ENCODE data around the gene TDRD10.

Gene TDRD10

DNA sequence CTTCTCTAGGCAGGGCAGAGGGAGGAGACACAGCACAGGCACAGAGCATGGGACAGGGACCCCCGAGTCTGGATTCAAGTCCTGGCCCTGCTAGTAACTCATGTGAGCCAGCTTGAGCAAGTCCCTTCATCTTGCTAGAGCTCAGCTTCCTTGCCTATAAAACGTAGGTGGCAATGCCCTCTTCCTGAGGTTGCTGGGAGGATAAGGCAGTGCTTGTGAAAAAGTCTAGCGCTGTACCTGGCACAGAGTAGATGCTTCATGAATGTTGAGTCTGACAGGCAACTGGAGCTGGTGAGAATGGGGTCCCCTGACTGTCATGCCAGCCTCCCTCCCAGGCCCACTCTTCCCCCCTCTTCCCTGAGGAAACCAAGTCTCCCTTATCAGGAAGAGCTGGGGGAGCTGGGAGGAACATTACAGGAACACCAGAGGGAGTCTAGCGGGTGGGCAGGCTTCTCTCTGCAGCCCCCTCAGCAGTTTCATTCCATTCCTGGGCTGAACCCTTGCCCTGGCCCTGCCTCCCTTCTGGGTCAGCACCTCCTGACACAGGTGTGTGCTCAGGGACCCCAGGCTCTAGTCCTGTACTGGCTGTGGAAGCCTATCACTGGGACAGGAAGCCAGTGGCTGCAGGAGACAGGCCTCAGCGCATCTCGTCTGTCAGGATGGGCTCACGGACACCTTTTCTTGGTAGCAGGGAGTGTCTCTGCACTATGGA lies 75.5 kb downstream of the TDRD10 start:
- TF ChIP-seq TCF12 (IDR thresholded peaks at IDR 0.05; ENCODE audit: low read depth) (no peak), NFIC (IDR thresholded peaks at IDR 0.05) (no peak), CREB1 (IDR thresholded peaks at IDR 0.05; ENCODE audit: low read depth) (no peak), FOXM1 (IDR thresholded peaks at IDR 0.05; ENCODE audit: borderline replicate concordance, low read depth) (no peak), RAD21 (IDR thresholded peaks at IDR 0.05; ENCODE audit: low read depth) (no peak), TEAD4 (IDR thresholded peaks at IDR 0.05) (no peak), EGR1 (IDR thresholded peaks at IDR 0.05) (no peak), YY1 (IDR thresholded peaks at IDR 0.05; ENCODE audit: low read depth) (no peak), TAF1 (IDR thresholded peaks at IDR 0.05; ENCODE audit: low read depth) (no peak), ZBTB7A (IDR thresholded peaks at IDR 0.05; ENCODE audit: low read depth) (no peak), EP300 (IDR thresholded peaks at IDR 0.05; ENCODE audit: borderline replicate concordance) (no peak)
- TF ChIP-seq, protein P1, sequence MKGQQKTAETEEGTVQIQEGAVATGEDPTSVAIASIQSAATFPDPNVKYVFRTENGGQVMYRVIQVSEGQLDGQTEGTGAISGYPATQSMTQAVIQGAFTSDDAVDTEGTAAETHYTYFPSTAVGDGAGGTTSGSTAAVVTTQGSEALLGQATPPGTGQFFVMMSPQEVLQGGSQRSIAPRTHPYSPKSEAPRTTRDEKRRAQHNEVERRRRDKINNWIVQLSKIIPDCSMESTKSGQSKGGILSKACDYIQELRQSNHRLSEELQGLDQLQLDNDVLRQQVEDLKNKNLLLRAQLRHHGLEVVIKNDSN (IDR thresholded peaks at IDR 0.05), result no peak
- TF ChIP-seq, protein P2, sequence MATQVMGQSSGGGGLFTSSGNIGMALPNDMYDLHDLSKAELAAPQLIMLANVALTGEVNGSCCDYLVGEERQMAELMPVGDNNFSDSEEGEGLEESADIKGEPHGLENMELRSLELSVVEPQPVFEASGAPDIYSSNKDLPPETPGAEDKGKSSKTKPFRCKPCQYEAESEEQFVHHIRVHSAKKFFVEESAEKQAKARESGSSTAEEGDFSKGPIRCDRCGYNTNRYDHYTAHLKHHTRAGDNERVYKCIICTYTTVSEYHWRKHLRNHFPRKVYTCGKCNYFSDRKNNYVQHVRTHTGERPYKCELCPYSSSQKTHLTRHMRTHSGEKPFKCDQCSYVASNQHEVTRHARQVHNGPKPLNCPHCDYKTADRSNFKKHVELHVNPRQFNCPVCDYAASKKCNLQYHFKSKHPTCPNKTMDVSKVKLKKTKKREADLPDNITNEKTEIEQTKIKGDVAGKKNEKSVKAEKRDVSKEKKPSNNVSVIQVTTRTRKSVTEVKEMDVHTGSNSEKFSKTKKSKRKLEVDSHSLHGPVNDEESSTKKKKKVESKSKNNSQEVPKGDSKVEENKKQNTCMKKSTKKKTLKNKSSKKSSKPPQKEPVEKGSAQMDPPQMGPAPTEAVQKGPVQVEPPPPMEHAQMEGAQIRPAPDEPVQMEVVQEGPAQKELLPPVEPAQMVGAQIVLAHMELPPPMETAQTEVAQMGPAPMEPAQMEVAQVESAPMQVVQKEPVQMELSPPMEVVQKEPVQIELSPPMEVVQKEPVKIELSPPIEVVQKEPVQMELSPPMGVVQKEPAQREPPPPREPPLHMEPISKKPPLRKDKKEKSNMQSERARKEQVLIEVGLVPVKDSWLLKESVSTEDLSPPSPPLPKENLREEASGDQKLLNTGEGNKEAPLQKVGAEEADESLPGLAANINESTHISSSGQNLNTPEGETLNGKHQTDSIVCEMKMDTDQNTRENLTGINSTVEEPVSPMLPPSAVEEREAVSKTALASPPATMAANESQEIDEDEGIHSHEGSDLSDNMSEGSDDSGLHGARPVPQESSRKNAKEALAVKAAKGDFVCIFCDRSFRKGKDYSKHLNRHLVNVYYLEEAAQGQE (IDR thresholded peaks at IDR 0.05; ENCODE audit: low read depth), result no peak

DNA sequence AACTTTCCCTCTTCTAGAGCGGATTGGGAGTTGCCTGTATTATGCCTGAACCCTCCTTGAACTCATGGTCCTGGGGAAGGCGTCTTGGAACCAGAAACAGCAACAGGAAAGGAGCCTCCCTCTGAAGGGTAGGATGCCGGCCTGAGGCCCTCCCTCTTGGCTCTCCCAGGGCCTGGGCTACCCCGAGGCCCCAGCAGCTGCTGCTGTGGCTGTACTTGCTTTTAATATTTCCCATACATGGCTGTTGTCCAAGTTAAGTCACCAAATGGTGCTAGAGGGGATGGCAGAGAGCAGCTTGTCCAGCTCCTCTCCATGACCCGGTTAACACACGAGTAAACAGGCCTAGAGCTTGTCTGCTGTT lies 76.0 kb downstream of the TDRD10 start:
- TF ChIP-seq TCF12 (IDR thresholded peaks at IDR 0.05; ENCODE audit: low read depth) (no peak), FOXM1 (IDR thresholded peaks at IDR 0.05; ENCODE audit: borderline replicate concordance, low read depth) (no peak), EP300 (IDR thresholded peaks at IDR 0.05; ENCODE audit: borderline replicate concordance) (no peak)
- TF ChIP-seq, protein P3, sequence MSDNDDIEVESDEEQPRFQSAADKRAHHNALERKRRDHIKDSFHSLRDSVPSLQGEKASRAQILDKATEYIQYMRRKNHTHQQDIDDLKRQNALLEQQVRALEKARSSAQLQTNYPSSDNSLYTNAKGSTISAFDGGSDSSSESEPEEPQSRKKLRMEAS (IDR thresholded peaks at IDR 0.05), result no peak

DNA sequence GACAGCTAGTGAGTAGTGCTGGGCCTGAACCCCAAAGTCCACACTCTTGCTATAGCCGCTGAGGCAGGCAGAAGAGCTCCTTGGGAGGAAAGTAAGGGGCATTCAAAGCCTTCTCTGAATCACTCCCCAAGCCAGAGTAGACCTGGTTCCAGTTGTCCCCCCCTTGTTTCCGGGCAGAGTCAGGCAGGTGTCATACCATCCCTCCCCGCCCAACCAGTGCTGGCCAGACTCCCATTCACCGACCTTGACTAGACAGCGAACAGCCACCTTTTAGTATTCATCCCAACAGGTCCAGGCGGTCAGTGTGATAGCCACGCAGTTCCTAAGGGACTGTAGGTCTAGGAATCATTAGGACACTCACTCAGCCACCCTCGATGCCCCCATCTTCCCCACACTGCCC lies 77.4 kb downstream of the TDRD10 start:
- TF ChIP-seq, protein P3 (IDR thresholded peaks at IDR 0.05), result no peak
- TF ChIP-seq, protein P1 (IDR thresholded peaks at IDR 0.05), result no peak

DNA sequence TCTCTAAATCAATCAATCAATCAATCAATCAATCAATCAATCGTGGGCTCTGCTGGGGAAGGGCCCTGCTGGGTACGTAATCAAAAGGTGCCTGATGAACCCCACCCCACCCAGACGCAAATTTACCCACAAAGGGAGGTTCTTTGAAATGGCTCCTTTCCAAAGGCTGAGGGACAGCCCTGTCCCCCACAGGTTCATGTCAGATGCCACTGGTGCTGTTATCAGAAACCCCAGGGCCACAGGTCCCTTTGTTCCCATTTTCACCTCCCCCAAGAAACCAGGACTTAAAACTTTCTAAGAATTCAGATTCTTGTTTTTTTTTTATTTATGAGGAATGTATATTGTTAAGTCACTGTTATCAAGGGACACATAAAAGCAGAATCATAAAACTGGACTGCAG lies 79.7 kb downstream of the TDRD10 start:
- no peak for TF ChIP-seq CREB1 (IDR thresholded peaks at IDR 0.05; ENCODE audit: low read depth)
- TF ChIP-seq FOXM1 (IDR thresholded peaks at IDR 0.05; ENCODE audit: borderline replicate concordance, low read depth), result no peak
- no peak for TF ChIP-seq TAF1 (IDR thresholded peaks at IDR 0.05; ENCODE audit: low read depth)
- TF ChIP-seq RAD21 (IDR thresholded peaks at IDR 0.05; ENCODE audit: low read depth), result no peak
- no peak for TF ChIP-seq TEAD4 (IDR thresholded peaks at IDR 0.05)
- no peak for TF ChIP-seq CEBPB (IDR thresholded peaks at IDR 0.05)
- TF ChIP-seq YY1 (IDR thresholded peaks at IDR 0.05; ENCODE audit: low read depth), result no peak
- TF ChIP-seq ZBTB7A (IDR thresholded peaks at IDR 0.05; ENCODE audit: low read depth), result no peak
- TF ChIP-seq NFIC (IDR thresholded peaks at IDR 0.05), result no peak
- TF ChIP-seq, protein P3 (IDR thresholded peaks at IDR 0.05), result no peak
- no peak for TF ChIP-seq EGR1 (IDR thresholded peaks at IDR 0.05)
- TF ChIP-seq, protein P1 (IDR thresholded peaks at IDR 0.05), result no peak
- no peak for TF ChIP-seq EP300 (IDR thresholded peaks at IDR 0.05; ENCODE audit: borderline replicate concordance)

DNA sequence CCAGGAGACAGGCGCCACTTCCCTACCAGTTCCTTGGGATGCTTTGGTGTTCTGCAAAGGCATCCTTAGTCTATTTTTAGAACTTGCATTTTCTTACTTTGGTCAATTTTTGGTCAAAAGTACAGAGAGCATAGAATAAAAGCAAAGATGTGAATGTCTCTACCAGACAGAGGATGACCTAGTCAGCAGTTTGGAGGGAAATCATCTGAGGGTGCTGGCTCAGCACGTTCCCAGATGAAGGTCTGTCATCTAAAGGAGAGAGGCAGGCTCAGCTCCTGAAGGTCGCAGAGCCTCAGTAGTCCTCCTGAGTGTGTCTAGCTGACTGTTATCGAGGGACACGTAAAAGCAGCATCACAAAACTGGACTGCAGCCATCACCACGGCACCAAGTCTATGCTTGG lies 80.9 kb downstream of the TDRD10 start:
- TF ChIP-seq EGR1 (IDR thresholded peaks at IDR 0.05) (no peak), RAD21 (IDR thresholded peaks at IDR 0.05; ENCODE audit: low read depth) (no peak), FOXM1 (IDR thresholded peaks at IDR 0.05; ENCODE audit: borderline replicate concordance, low read depth) (no peak), ZBTB7A (IDR thresholded peaks at IDR 0.05; ENCODE audit: low read depth) (no peak), TCF12 (IDR thresholded peaks at IDR 0.05; ENCODE audit: low read depth) (no peak), CREB1 (IDR thresholded peaks at IDR 0.05; ENCODE audit: low read depth) (no peak), CEBPB (IDR thresholded peaks at IDR 0.05) (no peak), NFIC (IDR thresholded peaks at IDR 0.05) (no peak), TAF1 (IDR thresholded peaks at IDR 0.05; ENCODE audit: low read depth) (no peak), EP300 (IDR thresholded peaks at IDR 0.05; ENCODE audit: borderline replicate concordance) (no peak), YY1 (IDR thresholded peaks at IDR 0.05; ENCODE audit: low read depth) (no peak), TEAD4 (IDR thresholded peaks at IDR 0.05) (no peak)
- TF ChIP-seq, protein P2 (IDR thresholded peaks at IDR 0.05; ENCODE audit: low read depth), result no peak
- TF ChIP-seq, protein P3 (IDR thresholded peaks at IDR 0.05), result no peak
- TF ChIP-seq, protein P1 (IDR thresholded peaks at IDR 0.05), result no peak

Measured in Ishikawa (cell line).